ENCODE measurements around the gene FNDC10.
A peak's percentile ranks its signal among the peaks of the same experiment; 100 is the strongest.
"Not testable (repeated sequence)": the region's sequence is repeated elsewhere in the genome, so short reads cannot be mapped to it uniquely, and the experiment has no call there.

FNDC10 gene

GRCh38 chr1:1599935-1600860, at the start of gene FNDC10:
TSS of gene FNDC10 (minus strand) at chr1:1600135. CDS start at chr1:1600015, 120 bp downstream.
- DNase-seq, result no peak

- DNase-seq, result not testable (repeated sequence)
Observed at GRCh38 chr1:1648265-1648664, 48.3 kb upstream of the FNDC10 start.

GRCh38 chr1:1647567-1648241, 47.8 kb upstream of the FNDC10 start:
- not testable (repeated sequence) for DNase-seq

GRCh38 chr1:1646326-1646725, 46.4 kb upstream of the FNDC10 start:
- DNase-seq, result not testable (repeated sequence)

- not testable (repeated sequence) for DNase-seq
Observed at GRCh38 chr1:1640711-1641461, 41.0 kb upstream of the FNDC10 start.

- DNase-seq, result not testable (repeated sequence)
Observed at GRCh38 chr1:1640081-1640480, 40.1 kb upstream of the FNDC10 start.

- not testable (repeated sequence) for DNase-seq
Observed at GRCh38 chr1:1639368-1639767, 39.4 kb upstream of the FNDC10 start.

GRCh38 chr1:1638528-1638927, 38.6 kb upstream of the FNDC10 start:
- DNase-seq, result not testable (repeated sequence)

- DNase-seq, result not testable (repeated sequence)
Observed at GRCh38 chr1:1637479-1637875, 37.5 kb upstream of the FNDC10 start.

GRCh38 chr1:1636621-1637478, 36.9 kb upstream of the FNDC10 start:
- not testable (repeated sequence) for DNase-seq

- DNase-seq, result not testable (repeated sequence)
Observed at GRCh38 chr1:1634613-1635012, 34.7 kb upstream of the FNDC10 start.

- DNase-seq, result not testable (repeated sequence)
Observed at GRCh38 chr1:1633409-1633808, 33.5 kb upstream of the FNDC10 start.

- no peak for DNase-seq
Observed at GRCh38 chr1:1631782-1632420, 32.0 kb upstream of the FNDC10 start, which contains the start of gene MMP23B. TSS of gene MMP23B (plus strand) at chr1:1632173. CDS start at chr1:1632219, 46 bp downstream.

- peak; percentile 41 for DNase-seq
Observed at GRCh38 chr1:1630965-1631781, 31.2 kb upstream of the FNDC10 start.

GRCh38 chr1:1630191-1630964, 30.4 kb upstream of the FNDC10 start:
- peak; percentile 98 for DNase-seq

GRCh38 chr1:1629430-1630190, 29.7 kb upstream of the FNDC10 start:
- peak; percentile 86 for DNase-seq

GRCh38 chr1:1628754-1629429, 29.0 kb upstream of the FNDC10 start:
- peak; percentile 43 for DNase-seq

Data from CD4-positive, alpha-beta T cell treated with Interferon gamma for 1 hour (primary cell).